ENCODE measurements around the gene PPFIA1. TPM values are rescaled to one million over a fixed set of nuclear protein-coding genes. Genes with fewer than 3 reads are reported as not detected.
A peak's percentile ranks its signal among the peaks of the same experiment; 100 is the strongest.

The PPFIA1 gene
- total RNA-seq, 6 experiments from 2014 or later, result 21.1 to 27.0 (median 22.7) TPM

- TF ChIP-seq POLR2A (IDR thresholded peaks at IDR 0.05), result no peak
- no peak for TF ChIP-seq CTCF (IDR thresholded peaks at IDR 0.05)
- no peaks in the 10 kb centered on the region for H3K27me3 ChIP-seq
- H3K36me3 ChIP-seq, result peaks cover 0 to 57% (median 14%) of the 10 kb centered on the region in 4 donors
- no peak for DNase-seq
- no peak overlapping the region for H3K4me3 ChIP-seq
- no peaks in the 10 kb centered on the region for H3K9me3 ChIP-seq
- ATAC-seq, result no peak
- intact Hi-C loops (cut with DNase I), result no loop called here
- H3K4me1 ChIP-seq, result no peaks in the 10 kb centered on the region
- H3K27ac ChIP-seq, result no peak overlapping the region
- WGBS (ENCODE audit: insufficient coverage, low coverage, low lambda C conversion rate, missing lambda C conversion rate), result 78% methylated on average over 12 of the region's 14 CpGs
Observed at GRCh38 chr11:70424765-70425344, 154.4 kb downstream of the PPFIA1 start.

GRCh38 chr11:70427436-70427835 lies 156.9 kb downstream of the PPFIA1 start:
- intact Hi-C loops (cut with DNase I), result no loop called here

GRCh38 chr11:70428701-70429427 lies 158.4 kb downstream of the PPFIA1 start:
- Histone ChIP-seq H3K4me1 (no peaks in the 10 kb centered on the region), H3K9me3 (no peaks in the 10 kb centered on the region), H3K36me3 (peaks cover 0 to 59% (median 9%) of the 10 kb centered on the region in 4 donors), H3K27me3 (no peaks in the 10 kb centered on the region), H3K4me3 (no peak overlapping the region), H3K27ac (no peak overlapping the region)
- WGBS (ENCODE audit: insufficient coverage, low coverage, low lambda C conversion rate, missing lambda C conversion rate), result 98% methylated on average over 8 of the region's 18 CpGs
- DNase-seq (peak in 1 of 3 donors; percentile 37), ATAC-seq (no peak)
- TF ChIP-seq POLR2A (IDR thresholded peaks at IDR 0.05), result no peak
- no peak for TF ChIP-seq CTCF (IDR thresholded peaks at IDR 0.05)
- intact Hi-C loops (cut with DNase I), result no loop called here

More at GRCh38 chr11:70427436-70427835, 156.9 kb downstream of the PPFIA1 start:
- no peak overlapping the region for H3K4me3 ChIP-seq
- H3K9me3 ChIP-seq, result no peaks in the 10 kb centered on the region
- TF ChIP-seq POLR2A (IDR thresholded peaks at IDR 0.05), result no peak
- TF ChIP-seq CTCF (IDR thresholded peaks at IDR 0.05), result no peak
- ATAC-seq, result no peak
- H3K36me3 ChIP-seq, result peaks cover 0 to 57% (median 13%) of the 10 kb centered on the region in 4 donors
- no peaks in the 10 kb centered on the region for H3K27me3 ChIP-seq
- WGBS (ENCODE audit: insufficient coverage, low coverage, low lambda C conversion rate, missing lambda C conversion rate), result 100% methylated on average over 8 of the region's 11 CpGs
- no peaks in the 10 kb centered on the region for H3K4me1 ChIP-seq
- peak in 1 of 3 donors; percentile 19 for DNase-seq
- H3K27ac ChIP-seq, result no peak overlapping the region

GRCh38 chr11:70429428-70429705 lies 158.9 kb downstream of the PPFIA1 start:
- 60% methylated on average over 1 of the region's 8 CpGs for WGBS (ENCODE audit: insufficient coverage, low coverage, low lambda C conversion rate, missing lambda C conversion rate)
- no peak for TF ChIP-seq CTCF (IDR thresholded peaks at IDR 0.05)
- TF ChIP-seq POLR2A (IDR thresholded peaks at IDR 0.05), result no peak
- H3K27me3 ChIP-seq, result no peaks in the 10 kb centered on the region
- ATAC-seq (no peak), DNase-seq (peak in 1 of 3 donors; percentile 40)
- H3K4me3 ChIP-seq, result no peak overlapping the region
- intact Hi-C loops (cut with DNase I), result no loop called here
- H3K36me3 ChIP-seq, result peaks cover 0 to 62% (median 9%) of the 10 kb centered on the region in 4 donors
- no peak overlapping the region for H3K27ac ChIP-seq
- H3K9me3 ChIP-seq, result no peaks in the 10 kb centered on the region
- no peaks in the 10 kb centered on the region for H3K4me1 ChIP-seq

All from right lobe of liver (tissue), 6 donors.